ENCODE results near the gene PTPRN2.
"Not testable (repeated sequence)": the region's sequence is repeated elsewhere in the genome, so short reads cannot be mapped to it uniquely, and the experiment has no call there.

PTPRN2 gene

GRCh38 chr7:157910446-157910845, 677.2 kb downstream of the PTPRN2 start:
- no peak for DNase-seq (ENCODE audit: extremely low read depth, low read depth)
- TF ChIP-seq CTCF (IDR thresholded peaks at IDR 0.05; ENCODE audit: low read depth, low read length): no peak

DNA sequence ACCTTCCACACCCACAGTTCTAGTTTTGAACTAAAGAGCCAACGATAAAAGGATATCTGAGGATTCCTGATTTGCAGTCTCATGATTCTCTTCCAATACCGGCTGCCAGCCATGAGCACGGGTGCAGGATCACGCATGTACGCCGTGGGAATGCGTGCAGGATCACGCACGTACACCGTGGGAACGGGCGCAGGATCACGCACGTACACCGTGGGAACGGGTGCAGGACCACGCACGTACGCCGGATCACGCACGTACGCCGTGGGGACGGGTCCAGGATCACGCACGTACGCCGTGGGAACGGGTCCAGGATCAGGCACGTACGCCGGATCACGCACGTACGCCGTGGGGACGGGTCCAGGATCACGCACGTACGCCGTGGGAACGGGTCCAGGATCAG, 677.6 kb downstream of the PTPRN2 start:
- not testable (repeated sequence) for DNase-seq (ENCODE audit: extremely low read depth, low read depth)

DNA sequence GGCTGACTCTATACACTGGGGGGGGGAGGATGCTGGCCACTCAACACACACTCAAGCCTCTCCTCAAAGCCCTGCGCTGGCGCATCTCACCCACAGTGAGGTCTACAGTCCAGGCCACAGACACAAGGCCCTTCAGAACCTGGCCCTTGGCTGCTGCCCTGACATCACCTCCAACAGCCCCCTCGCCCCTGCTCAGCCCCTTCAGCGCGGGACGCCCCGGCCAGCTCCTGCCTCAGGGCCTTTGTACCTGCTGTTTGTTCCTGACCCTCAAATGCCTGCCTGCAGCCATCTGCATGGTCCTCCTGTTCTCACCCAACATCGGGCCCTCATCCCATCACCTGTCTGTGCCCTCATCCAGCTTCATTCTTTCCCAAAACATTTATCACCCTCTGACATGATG, 678.3 kb downstream of the PTPRN2 start:
- no peak for DNase-seq (ENCODE audit: extremely low read depth, low read depth)
- no peak for TF ChIP-seq CTCF (IDR thresholded peaks at IDR 0.05; ENCODE audit: low read depth, low read length)

DNA sequence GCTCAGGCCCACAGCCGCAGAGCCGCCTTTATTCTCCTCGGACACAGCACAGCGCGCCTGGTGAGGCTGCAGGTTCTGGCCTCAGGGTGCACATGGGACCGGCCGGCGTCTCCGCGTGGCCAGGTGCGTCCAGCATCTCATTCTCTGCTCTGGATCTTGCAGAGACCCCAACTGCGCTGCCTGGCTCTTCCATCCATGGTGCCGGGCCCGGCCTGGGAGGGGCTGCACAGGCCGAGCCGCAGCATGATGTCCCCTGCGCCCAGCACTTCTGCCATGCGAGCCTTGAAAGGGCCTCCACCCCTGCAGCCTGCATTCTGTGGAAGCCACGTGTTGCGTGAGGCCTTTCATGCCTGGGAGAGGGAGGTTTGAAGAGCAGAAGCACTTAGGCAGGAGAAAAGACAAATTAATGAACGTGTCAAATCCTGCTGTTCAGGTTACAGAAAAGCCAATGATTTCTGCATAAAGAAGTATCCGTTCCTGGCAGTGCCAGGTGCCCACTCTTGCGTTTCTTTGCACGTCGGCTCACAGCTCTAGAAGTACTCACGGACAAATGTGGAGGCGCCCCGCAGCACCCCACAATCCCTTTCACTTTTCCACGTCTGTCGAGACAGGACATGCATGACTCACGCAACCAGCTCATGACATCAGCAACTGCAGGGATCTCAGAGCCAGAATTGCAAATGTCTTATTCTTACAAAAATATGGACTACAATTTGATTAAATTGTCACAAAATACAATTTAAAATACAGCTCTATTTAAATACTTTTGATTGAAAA, 679.4 kb downstream of the PTPRN2 start:
- DNase-seq (ENCODE audit: extremely low read depth, low read depth): no peak
- no peak for TF ChIP-seq CTCF (IDR thresholded peaks at IDR 0.05; ENCODE audit: low read depth, low read length)

- TF ChIP-seq CTCF (IDR thresholded peaks at IDR 0.05; ENCODE audit: low read depth, low read length): no peak
- no peak for DNase-seq (ENCODE audit: extremely low read depth, low read depth)
Measured at GRCh38 chr7:157907091-157907490, 680.5 kb downstream of the PTPRN2 start.

GRCh38 chr7:157906583-157906982, 681.0 kb downstream of the PTPRN2 start:
- no peak for DNase-seq (ENCODE audit: extremely low read depth, low read depth)

GRCh38 chr7:157905651-157906461, 681.8 kb downstream of the PTPRN2 start:
- no peak for TF ChIP-seq CTCF (IDR thresholded peaks at IDR 0.05; ENCODE audit: low read depth, low read length)
- no peak for DNase-seq (ENCODE audit: extremely low read depth, low read depth)

More at GRCh38 chr7:157906583-157906982, 681.0 kb downstream of the PTPRN2 start:
- no peak for TF ChIP-seq CTCF (IDR thresholded peaks at IDR 0.05; ENCODE audit: low read depth, low read length)

Data from AG09319 (cell line).